IPS-15b (cell line): ENCODE measurements around the gene TFDP1.

Source experiments
- H3K27me3 ChIP-seq: one replicate; pipeline ENCODE4 v1.6.1; 2013; ENCODE audit warnings: low read length; ENCODE audit not compliant: control insufficient read depth, insufficient read depth
- H3K36me3 ChIP-seq: one replicate; pipeline ENCODE4 v1.6.1; 2013; ENCODE audit warnings: low read length; ENCODE audit not compliant: control insufficient read depth, insufficient read depth
- H3K4me1 ChIP-seq: one replicate; pipeline ENCODE4 v1.6.1; 2013; ENCODE audit warnings: mild to moderate bottlenecking, low read length; ENCODE audit not compliant: control insufficient read depth, insufficient read depth
- H3K4me3 ChIP-seq: one replicate; pipeline ENCODE4 v1.5.1; 2013; ENCODE audit warnings: low read depth, low read length
- H3K9ac ChIP-seq: one replicate; pipeline ENCODE4 v1.6.1; 2013; ENCODE audit warnings: low read depth, mild to moderate bottlenecking, low read length
- H3K9me3 ChIP-seq: one replicate; pipeline ENCODE4 v1.6.1; 2013; ENCODE audit warnings: mild to moderate bottlenecking, low read length; ENCODE audit not compliant: control insufficient read depth, insufficient read depth

The TFDP1 gene

DNA sequence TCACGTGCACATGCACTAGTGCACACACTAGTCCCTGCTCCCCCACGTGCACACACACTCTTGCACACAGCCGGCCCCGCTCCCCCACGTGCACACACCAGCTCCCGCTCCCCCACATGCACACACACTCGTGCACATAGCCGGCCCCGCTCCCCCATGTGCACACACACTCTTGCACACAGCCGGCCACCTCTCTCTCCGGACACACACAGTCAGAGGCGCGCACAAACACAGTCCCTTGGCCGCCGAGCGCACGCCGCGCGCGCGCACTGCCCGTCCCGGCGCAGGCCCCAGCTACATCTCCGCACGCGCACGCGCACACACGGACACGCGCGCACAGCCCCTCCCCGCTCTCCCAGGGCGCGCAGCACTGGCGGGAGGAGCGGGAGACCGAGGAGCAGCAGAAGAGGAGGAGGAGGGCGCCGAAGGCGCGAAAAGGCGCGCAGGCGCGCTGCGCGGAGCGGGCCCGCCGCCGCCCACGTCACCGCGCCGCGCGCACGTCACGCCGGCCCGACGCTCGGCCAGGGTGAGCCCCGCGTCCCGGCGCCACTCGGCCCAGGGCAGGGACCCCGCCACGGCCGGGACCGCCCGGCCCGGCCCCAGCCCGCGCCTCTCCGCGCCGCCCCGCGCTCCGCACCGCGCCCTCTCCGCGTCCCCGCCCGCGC lies at the start of gene TFDP1:
Gene TFDP1 (plus strand): TSS at position 549 of the 665 bp plus-strand sequence. CDS start 1,085 bp downstream, outside the sequence.
- no peaks in the 10 kb centered on the region for H3K27me3 ChIP-seq
- no peaks in the 10 kb centered on the region for H3K4me1 ChIP-seq
- peak within 1 kb of the TSS; percentile 64 for H3K4me3 ChIP-seq
- peaks cover 9% of the 10 kb centered on the region for H3K36me3 ChIP-seq
- peak within 1 kb of the TSS; percentile 54 for H3K9ac ChIP-seq
- no peaks in the 10 kb centered on the region for H3K9me3 ChIP-seq

DNA sequence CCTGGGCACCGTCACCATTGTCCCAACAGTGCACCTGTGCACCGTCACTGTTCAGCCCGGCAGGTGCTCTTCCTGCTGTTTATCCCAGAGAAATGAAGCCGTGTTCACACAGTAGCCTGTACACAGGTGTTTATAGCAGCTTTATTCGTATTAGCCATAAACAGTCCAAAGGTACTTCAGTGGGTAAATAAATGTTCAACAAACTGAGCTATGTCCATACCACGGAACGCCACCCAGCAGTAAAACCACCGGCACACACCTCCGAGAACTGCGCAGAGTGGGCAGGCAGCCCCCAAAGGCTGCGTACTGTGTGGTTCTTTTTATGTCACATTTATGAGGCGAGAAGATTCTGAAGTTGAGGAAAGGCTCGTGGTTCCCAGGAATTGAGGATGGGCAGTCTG lies 49.2 kb upstream of the TFDP1 start:
- no peaks in the 10 kb centered on the region for H3K9me3 ChIP-seq
- no peak overlapping the region for H3K9ac ChIP-seq
- peaks cover 10% of the 10 kb centered on the region for H3K36me3 ChIP-seq
- no peaks in the 10 kb centered on the region for H3K27me3 ChIP-seq
- H3K4me1 ChIP-seq, result no peaks in the 10 kb centered on the region
- no peak overlapping the region for H3K4me3 ChIP-seq

GRCh38 chr13:113536461-113537110 lies 48.0 kb upstream of the TFDP1 start:
- H3K9me3 ChIP-seq, result no peaks in the 10 kb centered on the region
- H3K36me3 ChIP-seq, result peaks cover 7% of the 10 kb centered on the region
- H3K4me3 ChIP-seq, result no peak overlapping the region
- H3K4me1 ChIP-seq, result no peaks in the 10 kb centered on the region
- no peak overlapping the region for H3K9ac ChIP-seq
- H3K27me3 ChIP-seq, result no peaks in the 10 kb centered on the region

DNA sequence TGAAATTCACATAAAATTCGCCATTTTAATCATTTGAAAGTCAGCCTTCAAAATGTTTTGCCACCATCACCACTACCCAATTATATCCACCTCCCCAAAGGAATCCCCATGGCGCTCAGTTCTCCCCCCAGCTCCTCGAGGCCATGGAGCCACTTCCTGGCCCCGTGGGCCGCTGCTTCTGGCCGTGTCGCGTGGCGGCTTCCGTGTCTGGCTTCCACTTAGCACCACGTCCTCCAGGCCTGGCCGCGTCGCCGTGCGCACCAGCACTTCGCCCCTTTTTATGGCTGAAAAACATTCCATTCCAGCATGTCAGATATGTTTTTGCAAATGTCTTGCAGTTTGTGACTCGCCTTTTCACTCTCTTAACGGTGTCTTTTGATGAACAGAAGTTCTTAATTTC lies 47.3 kb upstream of the TFDP1 start:
- no peaks in the 10 kb centered on the region for H3K4me1 ChIP-seq
- peaks cover 4% of the 10 kb centered on the region for H3K36me3 ChIP-seq
- no peaks in the 10 kb centered on the region for H3K9me3 ChIP-seq

GRCh38 chr13:113537909-113538688 lies 46.5 kb upstream of the TFDP1 start:
- Histone ChIP-seq H3K9me3 (no peaks in the 10 kb centered on the region), H3K9ac (no peak overlapping the region), H3K4me1 (no peaks in the 10 kb centered on the region), H3K27me3 (no peaks in the 10 kb centered on the region), H3K4me3 (no peak overlapping the region), H3K36me3 (peaks cover 4% of the 10 kb centered on the region)

More for the DNA sequence above, 47.3 kb upstream of the TFDP1 start:
- Histone ChIP-seq H3K4me3 (no peak overlapping the region), H3K27me3 (no peaks in the 10 kb centered on the region), H3K9ac (no peak overlapping the region)

DNA sequence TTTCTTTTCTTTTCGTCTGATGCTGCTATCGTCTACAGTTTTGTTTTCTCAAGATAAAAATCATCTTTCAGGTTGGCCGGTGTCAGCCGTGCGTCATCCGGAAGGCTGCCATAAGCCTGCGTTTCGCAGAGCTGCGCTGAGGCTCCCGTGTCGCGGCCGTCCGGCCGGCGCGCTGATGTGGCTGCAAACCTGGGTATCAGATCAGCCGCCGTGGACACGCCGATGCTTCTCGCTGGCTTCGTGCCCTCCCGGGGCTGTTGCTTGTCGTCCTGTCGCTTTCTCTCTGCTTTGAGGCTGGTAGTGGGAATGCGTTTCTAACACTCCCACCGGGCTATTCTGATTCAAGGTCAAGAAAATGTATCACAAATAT lies 45.9 kb upstream of the TFDP1 start:
- Histone ChIP-seq H3K9me3 (no peaks in the 10 kb centered on the region), H3K27me3 (no peaks in the 10 kb centered on the region)

DNA sequence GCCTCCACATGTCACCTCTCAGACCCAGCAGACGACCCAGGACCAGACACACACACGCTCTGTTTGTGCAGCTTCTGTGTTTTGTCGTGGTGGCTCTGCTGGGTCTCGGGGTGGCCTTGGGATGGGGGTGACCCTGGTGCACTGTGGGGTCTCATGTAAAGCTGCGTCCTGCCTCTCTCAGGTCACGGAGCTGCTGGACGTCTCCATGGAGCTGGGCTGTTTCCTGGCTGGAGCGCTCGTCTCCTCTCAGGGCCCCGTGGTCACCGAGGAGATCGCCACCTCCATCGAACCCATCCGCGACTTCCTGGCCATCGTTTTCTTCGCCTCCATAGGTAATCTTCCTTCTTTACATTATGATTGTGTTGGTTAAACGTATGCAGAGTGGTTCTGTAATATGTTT lies 45.4 kb upstream of the TFDP1 start:
- Histone ChIP-seq H3K4me1 (no peaks in the 10 kb centered on the region), H3K9ac (no peak overlapping the region), H3K9me3 (no peaks in the 10 kb centered on the region), H3K4me3 (no peak overlapping the region), H3K36me3 (peaks cover 8% of the 10 kb centered on the region), H3K27me3 (no peaks in the 10 kb centered on the region)

More for the DNA sequence above, 45.9 kb upstream of the TFDP1 start:
- Histone ChIP-seq H3K36me3 (peaks cover 4% of the 10 kb centered on the region), H3K4me1 (no peaks in the 10 kb centered on the region), H3K9ac (no peak overlapping the region), H3K4me3 (no peak overlapping the region)

GRCh38 chr13:113539822-113540221 lies 44.7 kb upstream of the TFDP1 start:
- H3K4me3 ChIP-seq, result no peak overlapping the region
- peaks cover 8% of the 10 kb centered on the region for H3K36me3 ChIP-seq
- no peak overlapping the region for H3K9ac ChIP-seq
- H3K27me3 ChIP-seq, result no peaks in the 10 kb centered on the region
- H3K9me3 ChIP-seq, result no peaks in the 10 kb centered on the region
- no peaks in the 10 kb centered on the region for H3K4me1 ChIP-seq

- Histone ChIP-seq H3K36me3 (peaks cover 8% of the 10 kb centered on the region), H3K4me1 (no peaks in the 10 kb centered on the region), H3K27me3 (no peaks in the 10 kb centered on the region), H3K9ac (no peak overlapping the region), H3K4me3 (no peak overlapping the region), H3K9me3 (no peaks in the 10 kb centered on the region)
These were observed 44.0 kb upstream of the TFDP1 start for GRCh38 chr13:113540523-113540922.

DNA sequence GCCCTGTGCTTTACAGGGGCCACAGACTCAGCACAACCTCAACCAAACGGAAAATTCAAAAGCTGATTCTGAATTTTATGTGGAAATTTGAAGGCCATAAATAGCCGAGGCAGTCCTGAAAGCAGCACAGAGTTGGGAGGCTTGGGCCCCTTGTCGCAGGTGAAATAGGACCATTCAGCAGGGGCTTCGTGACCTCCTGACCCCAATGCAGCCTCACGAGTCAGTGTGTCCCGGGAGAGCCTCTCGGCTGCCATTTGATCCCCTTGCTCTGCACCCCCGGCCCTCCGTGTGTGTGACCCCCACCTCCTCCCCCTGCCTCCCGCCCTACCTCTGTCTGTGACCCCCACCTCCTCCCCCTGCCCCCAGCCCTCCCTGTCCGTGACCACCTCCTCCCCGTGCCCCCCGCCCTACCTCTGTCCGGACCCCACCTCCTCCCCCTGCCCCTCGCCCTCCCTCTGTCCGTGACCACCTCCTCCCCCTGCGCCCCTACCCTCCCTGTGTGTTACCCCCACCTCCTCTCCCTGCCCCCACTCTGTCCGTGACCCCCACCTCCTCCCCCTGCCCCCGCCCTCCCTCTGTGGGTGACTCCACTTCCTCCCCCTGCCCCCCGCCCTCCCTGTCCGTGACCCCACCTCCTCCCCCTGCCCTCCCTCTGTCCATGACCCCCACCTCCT lies 41.7 kb upstream of the TFDP1 start:
- H3K9ac ChIP-seq, result no peak overlapping the region
- H3K4me1 ChIP-seq, result no peaks in the 10 kb centered on the region
- H3K27me3 ChIP-seq, result no peaks in the 10 kb centered on the region
- H3K9me3 ChIP-seq, result no peaks in the 10 kb centered on the region
- H3K4me3 ChIP-seq, result no peak overlapping the region
- peaks cover 8% of the 10 kb centered on the region for H3K36me3 ChIP-seq

GRCh38 chr13:113544071-113544891 lies 40.3 kb upstream of the TFDP1 start:
- H3K4me1 ChIP-seq, result no peaks in the 10 kb centered on the region
- peaks cover 9% of the 10 kb centered on the region for H3K36me3 ChIP-seq
- no peak overlapping the region for H3K4me3 ChIP-seq
- H3K9ac ChIP-seq, result no peak overlapping the region
- H3K9me3 ChIP-seq, result no peaks in the 10 kb centered on the region
- no peaks in the 10 kb centered on the region for H3K27me3 ChIP-seq
